ENCODE measurements around the gene BAG5. TPM values are rescaled to one million over a fixed set of nuclear protein-coding genes. Genes with fewer than 3 reads are reported as not detected.

Gene BAG5
- total RNA-seq, 1 experiment from 2014 or later: 76.5 TPM

- no peak for DNase-seq
- ChIA-PET POLR2A (ENCODE audit: unreplicated experiment) (no interaction called here), CTCF (interaction anchor here (0.6 kb wide), 1 partner anchor 72 kb away, joined by 4 read pairs; no protein-coding TSS in a partner anchor)
- H2AFZ ChIP-seq: no peak overlapping the region
- no peaks in the 10 kb centered on the region for H3K36me3 ChIP-seq (ENCODE audit: low read depth)
- H4K20me1 ChIP-seq (ENCODE audit: insufficient read depth): no peaks in the 10 kb centered on the region
- H3K27me3 ChIP-seq (ENCODE audit: insufficient read depth, low read depth): no peaks in the 10 kb centered on the region
- H3K27ac ChIP-seq: no peak overlapping the region
- intact Hi-C loops (cut with micrococcal nuclease; ENCODE audit: unreplicated experiment): no loop called here
- H3K9me3 ChIP-seq (ENCODE audit: insufficient read depth, low read depth): peaks cover 16% of the 10 kb centered on the region
- no peak overlapping the region for H3K4me3 ChIP-seq
- no peaks in the 10 kb centered on the region for H3K79me2 ChIP-seq (ENCODE audit: low read depth)
- H3K4me2 ChIP-seq: no peak overlapping the region
- no peak for TF ChIP-seq EZH2 (IDR thresholded peaks at IDR 0.05; ENCODE audit: low read depth)
- TF ChIP-seq CTCF (conservative IDR thresholded peaks at IDR 0.05): no peak
- BruUV-seq (replicated peaks): no TSS peak
- H3K4me1 ChIP-seq (replicated peaks; ENCODE audit: insufficient read depth): no peaks in the 10 kb centered on the region
- H3F3A ChIP-seq (ENCODE audit: insufficient read depth, low read depth): no peaks in the 10 kb centered on the region
- no peaks in the 10 kb centered on the region for H3K9me2 ChIP-seq (ENCODE audit: insufficient read depth)
Measured at GRCh38 chr14:103607822-103608221, 45.4 kb upstream of the BAG5 start.

- BruUV-seq (replicated peaks): no TSS peak
- intact Hi-C loops (cut with micrococcal nuclease; ENCODE audit: unreplicated experiment): no loop called here
- no peak overlapping the region for H3K4me2 ChIP-seq
- H3K79me2 ChIP-seq (ENCODE audit: low read depth): no peaks in the 10 kb centered on the region
- no peaks in the 10 kb centered on the region for H3K9me2 ChIP-seq (ENCODE audit: insufficient read depth)
- H3K9me3 ChIP-seq (ENCODE audit: insufficient read depth, low read depth): peaks cover 16% of the 10 kb centered on the region
- no peak for DNase-seq
- no peak overlapping the region for H3K27ac ChIP-seq
- H3K36me3 ChIP-seq (ENCODE audit: low read depth): no peaks in the 10 kb centered on the region
- no peak overlapping the region for H2AFZ ChIP-seq
- ChIA-PET CTCF (interaction anchor here (0.6 kb wide), 1 partner anchor 169 kb away, joined by 14 read pairs; no protein-coding TSS in a partner anchor), POLR2A (ENCODE audit: unreplicated experiment) (no interaction called here)
- no peaks in the 10 kb centered on the region for H4K20me1 ChIP-seq (ENCODE audit: insufficient read depth)
- H3K27me3 ChIP-seq (ENCODE audit: insufficient read depth, low read depth): no peaks in the 10 kb centered on the region
- no peaks in the 10 kb centered on the region for H3K4me1 ChIP-seq (replicated peaks; ENCODE audit: insufficient read depth)
- TF ChIP-seq CTCF (conservative IDR thresholded peaks at IDR 0.05) (no peak), EZH2 (IDR thresholded peaks at IDR 0.05; ENCODE audit: low read depth) (no peak)
- no peak overlapping the region for H3K4me3 ChIP-seq
- no peaks in the 10 kb centered on the region for H3F3A ChIP-seq (ENCODE audit: insufficient read depth, low read depth)
Measured at GRCh38 chr14:103606963-103607668, 44.7 kb upstream of the BAG5 start.

- H3K27ac ChIP-seq: no peak overlapping the region
- H2AFZ ChIP-seq: no peak overlapping the region
- no peaks in the 10 kb centered on the region for H3K4me1 ChIP-seq (replicated peaks; ENCODE audit: insufficient read depth)
- no peaks in the 10 kb centered on the region for H3K9me3 ChIP-seq (ENCODE audit: insufficient read depth, low read depth)
- no peaks in the 10 kb centered on the region for H3K9me2 ChIP-seq (ENCODE audit: insufficient read depth)
- H3K4me2 ChIP-seq: no peak overlapping the region
- no peaks in the 10 kb centered on the region for H3K36me3 ChIP-seq (ENCODE audit: low read depth)
- no peak for TF ChIP-seq EZH2 (IDR thresholded peaks at IDR 0.05; ENCODE audit: low read depth)
- TF ChIP-seq CTCF (conservative IDR thresholded peaks at IDR 0.05): no peak
- H3K27me3 ChIP-seq (ENCODE audit: insufficient read depth, low read depth): no peaks in the 10 kb centered on the region
- POLR2A ChIA-PET (ENCODE audit: unreplicated experiment): no interaction called here
- no peaks in the 10 kb centered on the region for H3K79me2 ChIP-seq (ENCODE audit: low read depth)
- intact Hi-C loops (cut with micrococcal nuclease; ENCODE audit: unreplicated experiment): no loop called here
- no peak for DNase-seq
- H3F3A ChIP-seq (ENCODE audit: insufficient read depth, low read depth): no peaks in the 10 kb centered on the region
- no peaks in the 10 kb centered on the region for H4K20me1 ChIP-seq (ENCODE audit: insufficient read depth)
- no TSS peak for BruUV-seq (replicated peaks)
- CTCF ChIA-PET: interaction anchor here (0.5 to 1.1 kb wide), 3 partner anchors 9 to 1515 kb away, joined by 3 to 4 read pairs (median 4); no protein-coding TSS in a partner anchor
- H3K4me3 ChIP-seq: no peak overlapping the region
Measured at GRCh38 chr14:103604620-103605019, 42.2 kb upstream of the BAG5 start.
